K562 (cell line): Measurements from ENCODE around the gene PLXNA3. TPM values are rescaled to one million over a fixed set of nuclear protein-coding genes. Genes with fewer than 3 reads are reported as not detected.

Experiments
- ARID1B ChIP-seq: fragments of 450-650 bp; IDR thresholded peaks from 2 replicates; pipeline ENCODE4 v1.6.1; 2016; ENCODE audit warnings: antibody characterized with exemption, mild to moderate bottlenecking, inconsistent platforms
- CBX3 ChIP-seq, 2 experiments: IDR thresholded peaks; 1 replicate in 1 of 2; 2 replicates in 1 of 2; pipeline ENCODE4 v1.6.1; 2012; ENCODE audit warnings: inconsistent platforms in 2 of 2, low read length in 2 of 2, borderline replicate concordance in 1 of 2, control low read depth in 1 of 2
- CREB1 ChIP-seq, 2 experiments: sonication (generic) in 1 of 2; formaldehyde crosslinking in 1 of 2; IDR thresholded peaks; 2 replicates each; pipeline versions ENCODE4 v1.6.1 to v1.8.0; 2012 to 2022; ENCODE audit warnings: inconsistent platforms in 1 of 2, mild to moderate bottlenecking in 1 of 2, missing genetic modification reagents in 1 of 2, moderate library complexity in 1 of 2
- CTBP1 ChIP-seq: fragments of 450-650 bp; IDR thresholded peaks from 2 replicates; pipeline ENCODE4 v1.6.1; 2016; ENCODE audit warnings: borderline replicate concordance
- CXXC5 ChIP-seq: fragments of 250-450 bp; sonication (Bioruptor Pico); IDR thresholded peaks from 2 replicates; pipeline ENCODE4 v1.8.0; 2022; ENCODE audit warnings: inconsistent platforms, mild to moderate bottlenecking, moderate library complexity
- ESRRB ChIP-seq: fragments of 250-450 bp; sonication (Bioruptor Pico); IDR thresholded peaks from 2 replicates; pipeline ENCODE4 v1.5.0; 2020; ENCODE audit warnings: mild to moderate bottlenecking, moderate library complexity, borderline replicate concordance
- ETV1 ChIP-seq: fragments of 450-650 bp; conservative IDR thresholded peaks from 2 replicates; pipeline ENCODE4 v1.6.1; 2016; ENCODE audit warnings: missing genetic modification characterization, control low read depth, low read depth, missing compliant biosample characterization
- FOXJ3 ChIP-seq: sonication (generic); formaldehyde crosslinking; IDR thresholded peaks from 2 replicates; pipeline ENCODE4 v1.4.0; 2020; ENCODE audit warnings: mild to moderate bottlenecking, missing genetic modification reagents
- KLF1 ChIP-seq: fragments of 450-650 bp; IDR thresholded peaks from 2 replicates; pipeline ENCODE4 v1.6.1; 2016; ENCODE audit warnings: missing genetic modification characterization, missing compliant biosample characterization
- KLF6 ChIP-seq: fragments of 250-450 bp; sonication (Bioruptor Pico); IDR thresholded peaks from 2 replicates; pipeline ENCODE4 v1.4.0; 2020; ENCODE audit warnings: mild to moderate bottlenecking, moderate library complexity, borderline replicate concordance
- L3MBTL2 ChIP-seq: fragments of 450-650 bp; IDR thresholded peaks from 2 replicates; pipeline ENCODE4 v1.6.1; 2016; ENCODE audit warnings: mild to moderate bottlenecking, moderate library complexity
- NFIC ChIP-seq: fragments of 450-650 bp; IDR thresholded peaks from 2 replicates; pipeline ENCODE4 v1.6.1; 2017; ENCODE audit warnings: mild to moderate bottlenecking, inconsistent platforms
- PML ChIP-seq: IDR thresholded peaks from 2 replicates; pipeline ENCODE4 v1.6.1; 2012; ENCODE audit warnings: low read length, inconsistent platforms
- POLR2H ChIP-seq: IDR thresholded peaks from 2 replicates; pipeline ENCODE4 v1.6.1; 2016; ENCODE audit warnings: missing genetic modification characterization, low read depth, mild to moderate bottlenecking, control low read depth, missing compliant biosample characterization, moderate library complexity
- SMC3 ChIP-seq: conservative IDR thresholded peaks from 2 replicates; pipeline ENCODE4 v1.6.1; 2011; ENCODE audit warnings: low read depth, low read length, improper control_type of control experiment; ENCODE audit not compliant: insufficient read depth
- SUPT5H ChIP-seq: fragments of 450-650 bp; IDR thresholded peaks from 2 replicates; pipeline ENCODE4 v1.6.1; 2016
- USF1 ChIP-seq: sonication (generic); formaldehyde crosslinking; IDR thresholded peaks from 2 replicates; pipeline ENCODE4 v1.9.0; 2022; ENCODE audit warnings: mild to moderate bottlenecking, missing genetic modification reagents
- ZNF12 ChIP-seq: sonication (generic); formaldehyde crosslinking; IDR thresholded peaks from 2 replicates; pipeline ENCODE4 v1.4.0; 2020; ENCODE audit warnings: mild to moderate bottlenecking, missing genetic modification reagents
- ZNF263 ChIP-seq: sonication (generic); formaldehyde crosslinking; IDR thresholded peaks from 2 replicates; pipeline ENCODE4 v1.8.0; 2022; ENCODE audit warnings: mild to moderate bottlenecking, missing genetic modification reagents, borderline replicate concordance
- ZNF695 ChIP-seq: fragments of 450-650 bp; formaldehyde crosslinking; IDR thresholded peaks from 2 replicates; pipeline ENCODE4 v1.4.0; 2020; ENCODE audit warnings: mild to moderate bottlenecking, moderate library complexity
- polyA plus RNA-seq, 8 experiments: library from polyadenylated mRNA; depleted of rRNA in 4 of 8; stranded (reverse) in 5 of 8; unstranded in 3 of 8; fragments of >200 nt; fragmentation: Nextera tagmentation in 2 of 8; fragmentation: Illumina TruSeq in 1 of 8; extraction: Ambion mirVana in 2 of 8; extraction: Trizol in 1 of 8; gene quantifications; 2 replicates each; pipeline versions ENCODE4 v1.2.1 to v1.2.3, GENCODE V29; 2011 to 2014; ENCODE audit warnings: inconsistent platforms in 1 of 8, missing spikeins in 1 of 8
- total RNA-seq, 7 experiments: library from RNA; depleted of rRNA in 6 of 7; stranded (reverse); fragments of >200 nt in 6 of 7; fragmentation: Illumina TruSeq in 2 of 7; extraction: Trizol in 2 of 7; gene quantifications; 2 replicates each; pipeline versions ENCODE4 v1.2.1 to v1.2.3, GENCODE V29; 2011 to 2021; ENCODE audit warnings: low replicate concordance in 1 of 7
- TF ChIP-seq, protein P1 (sequence below), 3 experiments: IDR thresholded peaks in 2 of 3; conservative IDR thresholded peaks in 1 of 3; 2 replicates each; pipeline ENCODE4 v1.5.1; 2011 to 2012; ENCODE audit warnings: low read length in 3 of 3, mild to moderate bottlenecking in 3 of 3, control low read depth in 2 of 3, improper control_type of control experiment in 1 of 3, inconsistent platforms in 1 of 3, low read depth in 1 of 3, mixed read lengths in 1 of 3, moderate library complexity in 1 of 3; ENCODE audit not compliant: insufficient read depth in 2 of 3

The PLXNA3 gene
- total and polyA plus RNA-seq, 9 of the 15 experiments (the other 6 are each of a cell fraction or from before 2014, with no cell fraction given) = 0.32 to 47.8 (median 7.5) TPM

- TF ChIP-seq, protein P1, sequence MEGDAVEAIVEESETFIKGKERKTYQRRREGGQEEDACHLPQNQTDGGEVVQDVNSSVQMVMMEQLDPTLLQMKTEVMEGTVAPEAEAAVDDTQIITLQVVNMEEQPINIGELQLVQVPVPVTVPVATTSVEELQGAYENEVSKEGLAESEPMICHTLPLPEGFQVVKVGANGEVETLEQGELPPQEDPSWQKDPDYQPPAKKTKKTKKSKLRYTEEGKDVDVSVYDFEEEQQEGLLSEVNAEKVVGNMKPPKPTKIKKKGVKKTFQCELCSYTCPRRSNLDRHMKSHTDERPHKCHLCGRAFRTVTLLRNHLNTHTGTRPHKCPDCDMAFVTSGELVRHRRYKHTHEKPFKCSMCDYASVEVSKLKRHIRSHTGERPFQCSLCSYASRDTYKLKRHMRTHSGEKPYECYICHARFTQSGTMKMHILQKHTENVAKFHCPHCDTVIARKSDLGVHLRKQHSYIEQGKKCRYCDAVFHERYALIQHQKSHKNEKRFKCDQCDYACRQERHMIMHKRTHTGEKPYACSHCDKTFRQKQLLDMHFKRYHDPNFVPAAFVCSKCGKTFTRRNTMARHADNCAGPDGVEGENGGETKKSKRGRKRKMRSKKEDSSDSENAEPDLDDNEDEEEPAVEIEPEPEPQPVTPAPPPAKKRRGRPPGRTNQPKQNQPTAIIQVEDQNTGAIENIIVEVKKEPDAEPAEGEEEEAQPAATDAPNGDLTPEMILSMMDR (IDR thresholded peaks at IDR 0.05 in 2 of 3, conservative IDR thresholded peaks at IDR 0.05 in 1 of 3; ENCODE audit: insufficient read depth in 2 of 3, low read depth in 1 of 3, low read length in 3 of 3) = peak; percentile 71 to 76 (median 76)
- TF ChIP-seq ETV1 (peak; percentile 60), POLR2H (no peak), USF1 (CRISPR knock-in tag) (no peak), KLF6 (CRISPR knock-in tag) (no peak), CTBP1 (0 out of 2 replicates have a peak, but pooled peaks have one; percentile 25), ZNF12 (CRISPR knock-in tag) (no peak), CREB1 (IDR thresholded peaks at IDR 0.05) (no peak), CREB1 (CRISPR knock-in tag; IDR thresholded peaks at IDR 0.05) (peak; percentile 42; the same call in 1 of the 2 replicates), ARID1B (no peak), NFIC (no peak), ZNF263 (CRISPR knock-in tag) (0 out of 2 replicates have a peak, but pooled peaks have one; percentile 41), SMC3 (peak; percentile 62), ZNF695 (CRISPR knock-in tag) (no peak), SUPT5H (0 out of 2 replicates have a peak, but pooled peaks have one; percentile 19), PML (no peak), ESRRB (CRISPR knock-in tag) (no peak), FOXJ3 (CRISPR knock-in tag) (no peak), CBX3 (IDR thresholded peaks at IDR 0.05; ENCODE audit: borderline replicate concordance in 1 of 2, low read length in 2 of 2) (no peak), KLF1 (tag) (no peak), L3MBTL2 (peak; percentile 64), CXXC5 (0 out of 2 replicates have a peak, but pooled peaks have one; percentile 8)
These were observed 69.0 kb downstream of the PLXNA3 start (continued) for GRCh38 chrX:154526901-154527675.
